PC-9 (cell line): ENCODE results near the gene C12orf54.
"Not testable (repeated sequence)": the region's sequence is repeated elsewhere in the genome, so short reads cannot be mapped to it uniquely, and the experiment has no call there.

Experiments
- CTCF ChIP-seq: fragments of 200-600 bp; sonication (generic); conservative IDR thresholded peaks from 2 replicates; pipeline ENCODE4 v1.6.1; 2017; ENCODE audit warnings: mixed run types, antibody characterized with exemption, mild to moderate bottlenecking, moderate library complexity
- EZH2 ChIP-seq: fragments of 200-600 bp; sonication (generic); IDR thresholded peaks from 2 replicates; pipeline ENCODE4 v1.8.0; 2017; ENCODE audit warnings: antibody characterized with exemption, low read depth

GRCh38 chr12:48520381-48520780, 38.1 kb downstream of the C12orf54 start:
- TF ChIP-seq CTCF, EZH2: not testable (repeated sequence)
